ENCODE data around the gene ATG2B. TPM values are rescaled to one million over a fixed set of nuclear protein-coding genes. Genes with fewer than 3 reads are reported as not detected.

Gene ATG2B
- total and polyA plus RNA-seq, 2 of the 4 experiments (the other 2 are of a cell fraction): 6.9 to 22.0 TPM

GRCh38 chr14:96235426-96235825, 127.7 kb downstream of the ATG2B start:
- Histone ChIP-seq H4K20me1 (ENCODE audit: insufficient read depth, low read length) (peaks cover 32% of the 10 kb centered on the region), H3K79me1 (ENCODE audit: low read depth in 1 of 2, low read length in 2 of 2) (peaks cover 27 to 80% of the 10 kb centered on the region in 2 experiments), H3K14ac (replicated peaks; ENCODE audit: low read depth, low read length) (0 out of 2 replicates have a peak overlapping the region, but pooled peaks have one; percentile 21), H4K8ac (ENCODE audit: low read depth in 2 of 2, low read length in 2 of 2) (no peak overlapping the region), H4K91ac (ENCODE audit: insufficient read depth, low read depth, low read length) (no peak overlapping the region), H3K9ac (ENCODE audit: low read depth, low read length) (no peak overlapping the region), H4K5ac (ENCODE audit: low read depth, low read length) (no peak overlapping the region), H3K4me2 (ENCODE audit: low read depth, low read length) (no peak overlapping the region), H3K18ac (ENCODE audit: low read depth, low read length) (no peak overlapping the region), H2BK20ac (ENCODE audit: low read depth, low read length) (no peak overlapping the region), H3K27ac (ENCODE audit: insufficient read depth, low read length) (no peak overlapping the region), H2AFZ (replicated peaks; ENCODE audit: low read length, poor library complexity) (no peak overlapping the region), H3K23ac (ENCODE audit: low read depth, low read length) (no peak overlapping the region), H3K4me3 (ENCODE audit: insufficient read depth, low read depth, low read length) (no peak overlapping the region), H3K4ac (ENCODE audit: low read depth, low read length) (no peak overlapping the region), H2AK5ac (ENCODE audit: low read depth, low read length) (no peak overlapping the region), H2BK120ac (ENCODE audit: low read depth, low read length) (no peak overlapping the region), H3K27me3 (ENCODE audit: control insufficient read depth, insufficient read depth, low read length) (no peaks in the 10 kb centered on the region), H2BK5ac (ENCODE audit: low read depth, low read length, poor library complexity, severe bottlenecking) (no peak overlapping the region), H3K9me3 (ENCODE audit: control insufficient read depth, insufficient read depth, low read length) (no peaks in the 10 kb centered on the region), H2AK9ac (replicated peaks; ENCODE audit: low read depth, low read length, poor library complexity) (no peak overlapping the region), H2BK15ac (ENCODE audit: low read depth, low read length) (no peak overlapping the region), H3K4me1 (ENCODE audit: control insufficient read depth, insufficient read depth, low read length) (peaks cover 14% of the 10 kb centered on the region), H3K9me1 (ENCODE audit: insufficient read depth, low read length) (peaks cover 30% of the 10 kb centered on the region), H3K56ac (ENCODE audit: extremely low read depth, insufficient read depth, low read length) (no peak overlapping the region), H3K36me3 (ENCODE audit: control insufficient read depth, insufficient read depth, low read length) (peaks cover 88% of the 10 kb centered on the region)
- no CpG with 5 or more reads among the region's 4 CpGs for WGBS, 2 experiments (ENCODE audit: extremely low coverage in 2 of 2, insufficient read length in 1 of 2)
- in situ Hi-C loops (cut with MboI; ENCODE audit: low sequenced_read_pairs) (no loop called here), dilution Hi-C loops (cut with HindIII; ENCODE audit: low sequenced_read_pairs, unreplicated experiment) (no loop called here), intact Hi-C loops (cut with micrococcal nuclease) (no loop called here)
- POLR2A ChIA-PET (ENCODE audit: unreplicated experiment): interaction anchor here (0.7 kb wide), 1 partner anchor 11 kb away, joined by 24 read pairs; no protein-coding TSS in a partner anchor
- no TSS peak for BruUV-seq (replicated peaks)
- CTCF ChIA-PET: no interaction called here
- no peak for DNase-seq
- TF ChIP-seq CEBPB (IDR thresholded peaks at IDR 0.05; ENCODE audit: low read depth, low read length) (no peak), RFX5 (IDR thresholded peaks at IDR 0.05; ENCODE audit: low read depth, low read length) (no peak)
- no peak for ATAC-seq (ENCODE audit: low read depth)

Measured in IMR-90 (cell line).